Activated T-cell treated with anti-CD3 and anti-CD28 coated beads, Interleukin-2, amount 50 U/mL, for 48 hours (primary cell): ENCODE measurements around the gene USP32.
"Not testable (repeated sequence)": the region's sequence is repeated elsewhere in the genome, so short reads cannot be mapped to it uniquely, and the experiment has no call there.

Experiments used
- DNase-seq, 2 experiments: peaks; one replicate each; pipeline ENCODE4 v3.0.0-alpha.2; 2020

USP32 gene

DNA sequence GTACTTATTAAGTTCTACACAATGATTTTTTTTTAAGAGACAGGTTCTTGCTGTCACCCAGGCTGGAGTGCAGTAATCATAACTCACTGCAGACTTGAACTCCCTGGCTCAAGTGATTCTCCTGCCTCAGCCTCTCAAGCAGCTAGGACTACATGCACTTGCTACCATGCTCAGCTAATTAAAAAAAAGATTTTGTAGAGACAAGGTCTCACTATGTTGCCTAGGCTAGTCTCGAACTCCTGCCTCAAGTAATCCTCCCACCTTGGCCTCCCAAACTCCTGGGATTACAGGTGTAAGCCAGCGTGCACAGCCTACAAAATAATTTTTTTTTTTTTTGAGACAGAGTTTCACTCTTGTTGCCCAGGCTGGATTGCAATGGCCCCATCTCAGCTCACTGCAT is 22.2 kb downstream of the USP32 start:
- no peak for DNase-seq

DNA sequence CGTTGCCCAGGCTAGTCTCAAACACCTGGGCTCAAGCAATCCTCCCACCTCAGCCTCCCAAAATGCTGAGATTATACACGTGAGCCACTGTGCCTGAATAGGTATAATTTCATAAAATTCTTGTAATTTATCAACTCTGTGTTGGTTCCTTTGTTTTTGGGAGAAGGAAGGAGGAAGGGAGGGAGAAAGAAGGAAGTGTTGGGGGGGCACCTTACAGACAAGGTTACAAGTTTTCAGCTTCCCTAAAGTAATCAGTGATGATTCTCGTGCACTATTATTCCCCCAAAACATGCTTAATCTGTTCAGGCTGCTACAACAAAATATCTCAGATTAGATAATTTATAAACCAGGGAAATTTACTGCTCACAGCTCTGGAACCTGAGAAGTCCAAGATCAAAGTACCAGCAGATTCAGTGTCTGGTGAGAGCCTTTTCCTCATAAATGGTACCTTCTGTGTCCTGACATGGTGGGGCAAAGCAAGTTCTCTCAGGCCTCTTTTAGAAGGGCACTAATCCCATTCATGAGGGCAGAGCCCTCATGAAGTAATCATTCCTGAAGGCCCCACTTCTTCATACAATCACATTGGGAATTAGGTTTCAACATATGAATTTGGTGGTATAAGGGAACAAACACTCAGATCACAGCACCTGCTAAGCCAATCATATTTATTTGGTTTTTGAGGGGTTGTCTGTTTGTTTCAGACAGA is 28.1 kb downstream of the USP32 start:
- no peak for DNase-seq

DNA sequence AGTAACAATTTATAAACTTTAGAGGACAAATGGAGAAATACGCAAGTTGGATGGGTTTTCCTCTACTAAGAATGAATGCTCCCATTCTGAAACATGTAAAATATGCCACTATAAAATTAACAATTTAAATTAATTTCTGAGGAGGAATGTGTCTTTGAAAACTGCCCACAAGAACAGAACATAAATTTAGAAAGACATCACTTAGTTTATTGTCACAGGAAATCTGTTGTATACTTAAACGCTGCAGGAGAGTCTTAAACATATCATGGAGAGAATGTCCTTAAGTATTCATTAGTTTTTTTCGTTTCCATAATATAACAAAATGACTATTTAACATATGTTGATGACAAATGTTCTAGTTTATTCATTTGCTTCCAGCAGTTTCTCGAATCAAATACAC is 29.6 kb downstream of the USP32 start:
- DNase-seq = no peak

DNA sequence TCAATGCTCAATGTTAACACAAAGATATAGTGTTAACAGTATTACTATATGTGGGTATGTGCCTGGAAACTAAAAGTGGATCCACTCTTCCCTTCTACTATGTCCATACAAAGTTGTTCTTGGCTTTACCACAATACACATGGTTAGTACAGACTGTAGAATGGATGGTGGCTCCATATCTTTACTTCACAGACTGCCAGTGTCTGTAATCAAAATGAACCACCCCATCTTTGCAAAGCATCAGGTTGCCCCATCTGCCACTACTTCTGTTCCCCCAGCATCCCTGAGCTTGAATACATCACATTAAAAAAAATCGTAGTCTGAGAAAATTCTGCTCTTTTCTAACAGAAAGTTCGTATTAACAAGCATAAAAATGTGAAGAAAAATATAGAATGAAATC is 30.0 kb downstream of the USP32 start:
- DNase-seq = no peak

DNA sequence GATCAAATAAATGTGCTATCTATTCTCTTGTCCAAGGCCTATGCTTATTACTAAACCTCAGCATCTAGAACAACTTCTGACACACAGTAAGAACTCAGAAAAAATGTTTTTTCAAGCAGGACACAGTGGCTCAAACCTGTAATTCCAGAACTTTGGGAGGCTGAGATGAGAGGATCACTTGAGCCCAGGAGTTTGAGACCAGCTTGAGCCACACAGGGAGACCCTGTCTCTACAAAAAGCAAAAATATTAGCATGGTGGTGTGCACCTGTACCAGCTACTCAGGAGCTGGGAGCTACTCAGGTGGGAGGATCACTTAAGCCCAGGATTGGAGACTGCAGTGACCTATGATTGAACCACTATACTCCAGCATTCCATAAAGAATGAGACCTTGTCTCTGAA is 32.5 kb downstream of the USP32 start:
- DNase-seq = no peak

DNA sequence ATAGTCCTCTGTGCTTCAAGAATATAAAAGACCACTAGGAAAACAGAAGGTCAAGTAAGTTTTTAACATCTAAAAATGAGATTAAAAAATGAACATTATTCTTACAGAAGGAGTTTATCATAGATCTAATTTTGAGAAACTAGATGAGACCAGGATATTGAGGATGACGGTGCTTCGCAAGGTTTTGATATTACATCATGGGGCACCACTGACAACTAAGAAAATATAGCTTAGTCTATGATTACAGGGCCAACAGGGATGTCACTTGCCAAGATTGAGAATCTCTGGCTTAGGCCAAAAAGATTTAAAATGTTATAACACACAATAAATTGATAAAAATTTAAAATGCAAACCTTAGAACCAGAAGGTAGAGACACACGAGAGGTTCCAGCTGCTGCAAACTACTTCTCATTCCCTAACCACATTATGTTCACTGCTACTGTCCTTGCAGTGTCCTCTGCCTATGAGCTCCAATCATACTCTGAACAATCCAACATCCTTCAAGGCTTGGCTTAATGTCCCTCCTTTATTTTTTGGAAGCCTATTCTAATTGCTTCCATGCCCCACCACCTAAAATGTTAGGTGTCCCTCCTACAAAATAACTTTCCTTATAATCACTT is 33.2 kb downstream of the USP32 start:
- no peak for DNase-seq

DNA sequence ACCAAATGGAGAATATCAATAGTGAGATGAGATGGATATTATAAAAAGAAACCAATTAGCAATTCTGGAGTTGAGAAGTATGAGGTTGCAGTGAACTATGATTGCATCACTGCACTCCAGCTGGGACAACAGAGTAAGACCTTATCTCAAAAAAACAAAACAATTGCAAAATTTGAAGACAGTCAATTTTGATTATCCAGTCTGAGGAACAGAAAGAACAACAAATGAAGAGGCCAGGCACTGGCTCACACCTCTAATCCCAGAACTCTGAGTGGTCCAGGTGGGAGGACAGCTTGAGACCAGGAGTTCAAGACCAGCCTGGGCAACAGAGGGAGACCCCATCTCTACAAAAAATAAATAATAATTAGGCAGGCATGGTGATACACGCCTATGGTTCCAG is 35.0 kb downstream of the USP32 start:
- no peak for DNase-seq

DNA sequence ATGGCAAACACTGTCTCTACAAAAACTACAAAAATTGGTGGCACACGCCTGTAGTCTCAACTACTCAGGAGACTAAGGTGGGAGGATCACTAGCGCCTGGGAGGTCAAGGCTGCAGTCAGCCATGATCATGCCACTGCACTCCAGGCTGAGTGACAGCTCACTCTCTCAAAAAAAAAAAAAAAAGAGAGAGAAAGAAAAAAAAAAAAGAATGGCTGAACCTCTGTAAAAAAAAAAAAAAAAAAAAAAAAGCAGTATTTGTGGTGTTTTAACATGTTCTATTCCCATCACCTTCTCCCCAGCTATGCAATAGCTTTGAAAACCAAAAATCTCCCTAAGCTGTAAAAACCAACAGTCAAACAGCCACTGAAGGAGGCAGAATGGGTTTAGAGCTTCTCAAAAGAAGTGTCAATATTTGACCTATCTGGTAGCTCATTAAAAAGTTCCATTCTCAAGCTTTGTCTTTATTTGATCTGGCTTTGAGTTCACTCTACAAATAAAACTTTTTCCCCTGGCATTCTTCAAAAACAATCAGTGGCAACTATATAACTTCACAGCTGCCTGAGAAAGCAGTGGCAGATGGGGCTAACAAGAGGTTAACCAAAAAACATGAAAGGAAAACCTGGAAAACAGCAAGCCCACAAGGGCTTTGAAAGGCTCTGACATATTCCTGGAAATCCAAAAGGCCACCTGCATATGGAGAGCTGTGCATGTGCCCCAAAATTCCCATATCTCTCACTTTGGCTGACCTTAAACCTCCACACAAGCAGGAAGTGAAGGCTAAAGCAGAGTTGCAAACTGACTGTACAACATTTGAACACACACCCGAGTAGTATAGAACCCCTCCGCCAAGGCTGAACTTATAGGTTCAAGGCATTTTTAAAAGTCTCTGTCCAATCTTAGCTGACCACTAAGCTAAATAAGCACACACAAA is 36.0 kb downstream of the USP32 start:
- no peak for DNase-seq

DNA sequence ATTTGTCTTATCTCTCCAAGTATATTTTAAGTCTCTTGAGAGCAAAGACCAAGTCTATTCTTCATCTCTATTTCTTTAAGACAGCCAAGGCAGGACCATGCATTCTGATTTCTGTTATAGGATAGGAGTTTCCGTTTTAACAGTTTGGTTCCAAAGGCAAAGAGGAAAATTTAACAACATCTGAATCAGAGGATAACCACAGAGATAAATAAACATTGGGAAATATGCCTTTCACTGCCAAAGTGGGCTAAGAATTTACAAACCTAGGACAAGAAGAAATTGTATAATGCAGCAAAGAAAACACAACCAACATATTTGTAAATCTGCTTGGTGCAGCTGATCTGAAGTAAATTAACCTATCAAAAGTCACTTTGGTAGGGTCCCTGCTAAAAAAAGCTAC is 37.7 kb downstream of the USP32 start:
- no peak for DNase-seq

DNA sequence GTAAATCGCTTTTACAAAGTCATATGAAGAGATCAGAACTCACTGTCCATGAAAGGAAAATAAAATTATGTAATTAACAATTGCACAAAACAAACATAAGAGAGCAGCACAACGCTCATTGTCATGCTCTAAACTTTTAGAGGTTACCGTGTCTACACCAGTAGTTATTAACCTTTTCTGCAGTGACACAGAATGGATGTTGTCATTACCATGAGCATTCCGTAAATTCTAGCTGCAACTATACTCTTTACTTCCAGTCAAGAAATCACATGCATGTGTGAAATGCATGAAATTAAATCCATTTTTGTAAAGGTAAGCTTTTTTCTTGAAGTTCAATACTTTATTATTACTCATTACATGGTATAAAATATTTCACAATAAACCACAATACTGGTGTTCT is 38.2 kb downstream of the USP32 start:
- DNase-seq = no peak

DNA sequence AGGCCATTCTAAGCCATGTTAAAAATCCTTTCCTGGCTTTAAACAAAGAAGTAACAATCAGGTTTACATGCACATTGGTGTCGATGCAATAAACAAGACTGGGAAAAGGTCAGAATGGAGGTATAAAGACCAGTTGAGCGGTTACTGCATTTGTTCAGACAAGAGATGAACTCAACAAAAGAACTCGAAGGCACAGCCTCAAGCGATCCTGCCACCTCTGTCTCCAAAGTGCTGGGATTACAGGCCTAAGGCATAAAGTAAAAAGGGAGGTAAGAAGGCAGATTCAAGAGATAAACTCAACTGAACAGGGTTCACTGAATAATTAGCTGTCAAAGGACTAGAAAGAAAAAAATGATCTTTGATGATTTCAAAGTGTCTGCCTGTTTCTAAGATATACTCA is 39.4 kb downstream of the USP32 start:
- DNase-seq = no peak

DNA sequence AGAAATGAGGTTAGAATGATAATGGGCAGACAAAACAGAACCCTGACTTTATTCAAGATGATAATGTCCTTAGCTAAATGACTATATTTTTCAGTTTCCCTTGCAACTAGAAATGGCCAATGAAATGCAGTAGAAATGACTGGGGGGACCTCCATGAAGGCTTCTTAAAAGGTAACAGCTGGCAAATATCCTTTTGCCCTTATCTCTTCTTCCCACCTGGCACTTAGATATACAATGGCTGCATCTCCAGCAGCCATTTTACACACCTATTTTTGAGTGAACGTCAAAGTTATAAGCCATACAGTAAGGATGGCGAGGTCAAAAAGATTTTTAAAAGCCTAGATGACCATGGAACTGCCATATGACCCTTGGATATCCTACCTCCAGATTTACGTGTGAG is 39.9 kb downstream of the USP32 start:
- no peak for DNase-seq

DNA sequence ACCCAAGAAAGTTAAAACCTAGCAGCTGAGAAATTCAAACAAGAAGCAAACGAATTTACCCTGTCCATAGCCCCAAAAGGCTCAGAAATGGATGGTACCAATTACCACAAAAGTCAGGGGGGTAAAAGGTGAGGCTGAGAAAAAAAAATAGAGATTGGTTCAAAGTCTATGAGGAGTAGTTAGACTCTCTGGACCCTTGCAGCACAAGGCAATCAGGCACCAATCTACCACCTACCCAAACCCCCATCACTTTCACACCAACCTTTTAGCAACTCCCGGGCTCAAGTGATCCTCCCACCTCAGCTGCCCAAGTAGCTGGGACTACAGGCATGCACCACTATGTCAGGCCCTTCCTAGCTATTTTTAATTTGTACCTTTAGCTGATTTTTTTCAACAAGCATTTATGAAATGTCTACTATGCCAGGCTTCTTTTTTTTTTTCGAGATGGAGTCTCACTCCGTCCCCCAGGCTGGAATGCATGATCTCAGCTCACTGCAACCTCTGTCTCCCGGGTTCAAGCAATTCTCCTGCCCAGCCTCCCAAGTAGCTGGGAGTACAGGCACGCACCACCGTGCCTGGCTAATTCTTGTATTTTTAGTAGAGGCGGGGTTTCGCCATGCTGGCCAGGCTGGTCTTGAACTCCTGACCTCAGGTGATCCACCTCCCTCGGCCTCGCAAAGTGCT is 40.8 kb downstream of the USP32 start:
- no peak for DNase-seq

DNA sequence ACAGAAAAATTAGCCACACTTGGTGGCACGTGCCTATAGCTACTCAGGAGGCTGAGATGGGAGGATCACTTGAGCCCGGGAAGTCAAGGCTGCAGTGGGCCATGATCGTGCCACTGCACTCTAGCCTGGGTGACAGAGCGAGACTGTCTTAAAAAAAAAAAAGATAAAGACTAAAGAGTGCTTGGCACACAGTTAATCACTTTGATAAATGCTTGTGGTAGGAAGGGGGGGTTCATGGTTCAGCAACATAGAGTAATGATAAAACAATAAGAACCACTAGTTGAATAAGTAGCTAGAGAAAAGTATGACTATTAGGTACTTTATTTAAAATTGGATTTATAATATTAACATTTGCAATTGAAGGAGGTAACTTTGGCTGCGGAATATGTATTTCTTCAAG is 43.3 kb downstream of the USP32 start:
- no peak for DNase-seq

DNA sequence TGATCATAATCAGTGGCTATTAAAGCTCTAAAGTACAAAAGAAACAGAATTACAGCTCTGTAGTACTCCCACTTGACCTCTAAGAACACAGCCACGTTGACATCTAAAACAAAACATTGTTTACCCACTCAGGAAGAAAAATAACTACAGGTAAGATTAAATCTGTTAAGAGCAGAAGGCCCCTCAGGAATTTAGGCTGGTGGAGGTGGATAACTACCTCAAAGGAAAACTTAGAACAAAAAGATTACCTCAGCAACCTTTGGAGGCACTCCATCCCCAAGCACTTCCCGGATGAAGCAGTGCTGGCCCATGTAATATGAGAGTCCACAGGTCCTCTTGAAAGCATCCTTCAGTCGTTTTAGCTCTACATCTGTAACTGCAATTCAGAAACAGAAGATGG is 46.7 kb downstream of the USP32 start:
- DNase-seq = no peak

DNA sequence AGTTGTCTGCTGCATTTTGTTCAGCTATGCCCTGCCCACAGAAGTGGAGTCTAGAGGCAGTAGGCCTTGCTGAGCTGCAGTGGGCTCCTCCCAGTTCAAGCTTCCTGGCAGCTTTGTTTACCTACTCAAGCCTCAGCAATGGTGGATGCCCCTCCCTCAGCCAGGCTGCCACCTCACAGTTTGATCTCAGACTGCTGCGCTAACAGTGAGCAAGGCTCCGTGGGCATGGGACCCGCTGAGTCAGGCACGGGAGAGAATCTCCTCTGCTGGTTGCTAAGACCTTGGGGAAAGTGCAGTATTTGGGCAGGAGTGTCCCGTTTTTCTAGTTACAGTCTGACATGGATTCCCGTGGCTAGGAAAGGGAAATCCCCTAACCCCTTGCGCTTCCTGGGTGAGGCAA is 49.4 kb downstream of the USP32 start:
- DNase-seq = peak in 1 of 2 experiments; percentile 26

DNA sequence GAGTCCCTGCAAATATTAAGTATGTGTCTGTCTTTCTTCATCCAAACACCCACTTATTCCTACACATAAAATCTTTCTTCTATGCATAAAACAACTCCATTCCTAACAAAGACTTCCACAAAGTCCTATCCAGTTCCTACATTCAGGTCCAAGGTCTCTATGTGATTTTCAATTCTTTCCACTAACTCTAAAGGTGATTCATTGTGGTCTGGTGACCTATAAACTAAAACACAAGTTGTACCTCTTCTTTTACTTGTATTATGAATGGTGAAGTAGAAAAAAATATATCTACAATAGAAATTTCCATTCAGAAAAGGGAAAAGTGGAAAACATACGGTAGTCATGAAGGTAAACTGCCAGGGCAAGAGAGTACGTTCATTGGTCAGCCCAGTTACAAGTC is 56.6 kb downstream of the USP32 start:
- no peak for DNase-seq

DNA sequence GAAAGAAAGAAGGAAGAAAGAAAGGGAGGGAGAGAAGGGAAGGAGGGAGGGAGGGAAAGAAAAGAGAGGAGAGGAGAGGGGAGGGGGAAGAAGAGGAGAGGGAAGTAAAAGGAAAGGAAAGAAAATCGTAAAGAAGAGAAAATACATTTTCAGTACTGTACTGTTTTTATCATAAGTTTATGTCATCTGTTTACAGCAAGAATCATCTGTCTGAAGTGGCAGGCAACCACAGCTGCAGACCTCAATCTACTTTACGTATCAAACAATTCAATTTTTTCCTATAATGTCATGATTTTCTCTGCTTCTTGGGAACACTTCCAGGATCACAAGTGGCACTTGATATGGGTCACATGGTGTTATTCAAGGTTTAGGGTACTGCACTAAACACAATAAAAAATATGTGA is 58.3 kb downstream of the USP32 start:
- no peak for DNase-seq

DNA sequence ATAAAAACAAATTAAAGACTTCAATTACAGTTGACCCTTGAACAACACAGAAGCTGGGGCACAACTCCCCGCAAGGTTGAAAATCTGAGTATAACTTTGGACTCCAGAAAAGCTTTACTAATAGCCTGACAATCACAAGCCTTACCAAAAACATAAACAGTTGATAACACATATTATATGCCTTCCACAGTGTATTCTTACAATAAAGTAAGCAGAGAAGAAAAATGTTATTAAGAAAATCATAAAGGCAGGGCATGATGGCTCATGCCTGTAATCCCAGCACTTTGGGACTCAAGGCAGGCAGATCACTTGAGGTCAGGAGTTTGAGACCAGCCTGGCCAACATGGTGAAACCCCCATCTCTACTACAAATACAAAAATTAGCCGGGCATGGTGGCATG is 58.9 kb downstream of the USP32 start:
- DNase-seq = not testable (repeated sequence)

DNA sequence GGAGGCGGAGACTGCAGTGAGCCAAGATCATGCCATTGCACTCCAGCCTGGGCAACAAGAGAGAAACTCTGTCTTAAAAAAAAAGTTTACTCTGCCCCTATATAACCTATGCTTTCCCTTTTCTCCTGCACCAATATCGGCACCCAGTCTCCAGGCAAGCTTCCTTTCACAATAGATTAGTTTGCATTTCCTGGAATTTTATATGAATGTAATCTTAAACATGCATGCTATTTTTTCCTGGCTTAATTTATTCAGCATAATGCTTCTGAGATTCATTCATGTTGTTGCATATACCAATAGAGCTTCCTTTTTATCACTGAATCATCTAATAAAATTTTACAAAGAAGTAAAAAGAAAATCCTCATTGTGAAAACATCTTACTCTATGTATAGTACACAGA is 59.4 kb downstream of the USP32 start:
- DNase-seq = no peak

DNA sequence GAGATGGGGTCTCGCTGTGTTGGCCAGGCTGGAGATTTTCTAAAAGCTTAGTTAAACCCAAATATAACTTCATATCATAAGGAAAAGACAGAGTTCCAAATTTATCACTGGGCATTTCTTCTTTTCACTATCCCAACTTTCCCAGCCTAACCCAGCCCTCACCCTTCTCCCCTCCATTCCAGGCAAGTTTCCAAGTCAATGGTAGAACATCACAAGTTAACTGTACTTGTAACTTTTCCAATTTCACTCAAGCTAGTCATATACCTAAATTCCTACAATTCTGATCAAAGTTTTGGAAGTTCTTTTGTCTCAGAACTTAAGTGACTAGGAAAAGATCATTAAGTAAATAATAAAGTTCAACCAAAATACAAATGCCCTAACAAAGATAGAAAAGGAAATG is 61.2 kb downstream of the USP32 start:
- DNase-seq = no peak

DNA sequence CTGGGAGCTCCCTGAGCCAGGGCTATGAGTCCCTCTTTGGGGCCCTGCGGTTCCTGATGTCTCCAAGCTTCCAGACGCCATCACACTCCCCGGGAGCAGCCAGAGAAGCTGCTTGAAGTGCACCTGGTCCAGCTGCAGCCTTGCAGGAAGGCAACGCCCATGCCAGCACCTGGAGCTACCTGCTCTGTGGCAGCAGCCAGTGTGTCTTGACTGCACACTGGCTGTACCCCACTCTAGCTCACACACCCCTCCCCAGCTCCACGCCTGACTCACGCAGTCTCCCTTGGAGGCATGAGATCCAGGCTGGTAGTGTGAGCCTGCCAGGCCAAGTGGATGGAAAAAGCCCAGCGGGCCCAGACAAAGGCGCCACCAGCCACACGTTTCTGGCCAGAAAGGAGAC is 63.3 kb downstream of the USP32 start:
- no peak for DNase-seq

DNA sequence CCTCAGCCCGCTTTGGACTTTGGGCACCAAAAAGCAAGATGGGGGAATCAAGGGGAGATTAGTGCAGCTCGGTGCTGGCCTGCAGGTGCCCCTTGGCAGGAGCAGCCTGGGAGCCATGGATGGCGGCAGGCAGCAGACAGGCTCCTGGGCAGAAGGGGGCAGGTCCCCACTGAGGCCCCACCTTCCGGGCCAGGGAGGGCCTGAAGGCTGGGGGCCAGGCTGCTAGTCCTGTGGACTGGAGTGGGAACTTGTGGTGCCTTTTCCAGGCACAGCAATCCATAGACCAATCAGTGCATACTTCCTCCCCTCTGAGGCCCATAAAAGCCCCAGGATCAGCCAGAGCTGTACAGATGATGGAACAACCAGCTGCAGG is 64.0 kb downstream of the USP32 start:
- DNase-seq = no peak
